Measurements from ENCODE around the gene SPATA32. TPM values are rescaled to one million over a fixed set of nuclear protein-coding genes. Genes with fewer than 3 reads are reported as not detected.

The SPATA32 gene
- total RNA-seq, 1 donor from 2014 or later, result not detected

GRCh38 chr17:45307290-45308015, 45.6 kb upstream of the SPATA32 start:
- Mint-ChIP-seq H3K9me3 (no peaks in the 10 kb centered on the region), H3K4me3 (no peak overlapping the region), H3K27me3 (ENCODE audit: insufficient read depth, low read depth) (no peaks in the 10 kb centered on the region), H3K36me3 (peaks cover 28% of the 10 kb centered on the region), H3K27ac (no peak overlapping the region), H3K4me1 (peaks cover 13% of the 10 kb centered on the region)
- Histone ChIP-seq H3K36me3 (no peaks in the 10 kb centered on the region), H3K27me3 (no peaks in the 10 kb centered on the region), H3K4me3 (no peak overlapping the region), H3F3A (ENCODE audit: low read depth) (no peaks in the 10 kb centered on the region), H3K9ac (no peak overlapping the region), H3K4me1 (peaks cover 7% of the 10 kb centered on the region), H3K79me2 (ENCODE audit: low read depth) (peaks cover 40% of the 10 kb centered on the region), H2AFZ (replicated peaks) (no peak overlapping the region), H3K9me3 (ENCODE audit: low read depth) (no peaks in the 10 kb centered on the region), H3K27ac (no peak overlapping the region), H3K4me2 (no peak overlapping the region), H4K20me1 (ENCODE audit: low read depth) (peaks cover 38% of the 10 kb centered on the region)
- TF ChIP-seq CTCF (IDR thresholded peaks at IDR 0.05) (no peak), EZH2 (IDR thresholded peaks at IDR 0.05) (no peak), EZH2phosphoT487 (IDR thresholded peaks at IDR 0.05) (no peak)
- no peak for DNase-seq (ENCODE audit: low spot score)

- H3K9me3 ChIP-seq (ENCODE audit: low read depth), result no peaks in the 10 kb centered on the region
- H3K4me1 Mint-ChIP-seq, result peaks cover 12% of the 10 kb centered on the region
Measured at GRCh38 chr17:45306623-45307022, 44.7 kb upstream of the SPATA32 start.

GRCh38 chr17:45306094-45306493, 44.2 kb upstream of the SPATA32 start:
- Histone ChIP-seq H3K4me1 (no peaks in the 10 kb centered on the region), H3K36me3 (no peaks in the 10 kb centered on the region), H3F3A (ENCODE audit: low read depth) (no peaks in the 10 kb centered on the region), H3K9me3 (ENCODE audit: low read depth) (no peaks in the 10 kb centered on the region), H3K79me2 (ENCODE audit: low read depth) (peaks cover 35% of the 10 kb centered on the region), H3K4me2 (no peak overlapping the region), H3K4me3 (no peak overlapping the region), H3K9ac (no peak overlapping the region), H2AFZ (replicated peaks) (no peak overlapping the region), H3K27me3 (no peaks in the 10 kb centered on the region), H3K27ac (no peak overlapping the region), H4K20me1 (ENCODE audit: low read depth) (peaks cover 24% of the 10 kb centered on the region)
- DNase-seq (ENCODE audit: low spot score), result no peak
- H3K4me3 Mint-ChIP-seq, result no peak overlapping the region
- TF ChIP-seq EZH2phosphoT487 (IDR thresholded peaks at IDR 0.05) (no peak), CTCF (IDR thresholded peaks at IDR 0.05) (no peak), EZH2 (IDR thresholded peaks at IDR 0.05) (no peak)
- H3K27me3 Mint-ChIP-seq (ENCODE audit: insufficient read depth, low read depth), result no peaks in the 10 kb centered on the region
- no peaks in the 10 kb centered on the region for H3K9me3 Mint-ChIP-seq
- H3K36me3 Mint-ChIP-seq, result peaks cover 26% of the 10 kb centered on the region
- no peak overlapping the region for H3K27ac Mint-ChIP-seq
- peaks cover 9% of the 10 kb centered on the region for H3K4me1 Mint-ChIP-seq

More at GRCh38 chr17:45306623-45307022, 44.7 kb upstream of the SPATA32 start:
- Histone ChIP-seq H3K36me3 (no peaks in the 10 kb centered on the region), H4K20me1 (ENCODE audit: low read depth) (peaks cover 30% of the 10 kb centered on the region), H3K27ac (no peak overlapping the region), H3K27me3 (no peaks in the 10 kb centered on the region), H3K79me2 (ENCODE audit: low read depth) (peaks cover 39% of the 10 kb centered on the region), H3K4me3 (no peak overlapping the region), H3K4me1 (peaks cover 4% of the 10 kb centered on the region), H3F3A (ENCODE audit: low read depth) (no peaks in the 10 kb centered on the region), H3K9ac (no peak overlapping the region), H2AFZ (replicated peaks) (no peak overlapping the region), H3K4me2 (no peak overlapping the region)
- TF ChIP-seq EZH2 (IDR thresholded peaks at IDR 0.05) (no peak), CTCF (IDR thresholded peaks at IDR 0.05) (peak; percentile 30), EZH2phosphoT487 (IDR thresholded peaks at IDR 0.05) (no peak)
- DNase-seq (ENCODE audit: low spot score), result no peak
- Mint-ChIP-seq H3K9me3 (no peaks in the 10 kb centered on the region), H3K27me3 (ENCODE audit: insufficient read depth, low read depth) (no peaks in the 10 kb centered on the region), H3K4me3 (no peak overlapping the region), H3K36me3 (peaks cover 28% of the 10 kb centered on the region), H3K27ac (no peak overlapping the region)
